KG1 (cell line): Measurements from ENCODE around the gene CPB1.

Experiments
- DNase-seq: peaks from one replicate; lab custom pipeline; 2025; lab: John Stamatoyannopoulos, UW

The CPB1 gene

GRCh38 chr3:148882288-148882687, 54.7 kb downstream of the CPB1 start:
- no peak for DNase-seq

- no peak for DNase-seq
Observed at GRCh38 chr3:148883163-148883562, 55.6 kb downstream of the CPB1 start.

- no peak for DNase-seq
Observed at GRCh38 chr3:148884261-148884660, 56.6 kb downstream of the CPB1 start.

GRCh38 chr3:148889828-148890227, 62.2 kb downstream of the CPB1 start:
- no peak for DNase-seq

- DNase-seq = no peak
Observed at GRCh38 chr3:148896062-148896461, 68.5 kb downstream of the CPB1 start.

GRCh38 chr3:148901987-148902791, 74.6 kb downstream of the CPB1 start:
- DNase-seq = no peak

- no peak for DNase-seq
Observed at GRCh38 chr3:148903022-148903442, 75.4 kb downstream of the CPB1 start.

GRCh38 chr3:148903941-148904340, 76.3 kb downstream of the CPB1 start:
- no peak for DNase-seq

- DNase-seq = no peak
Observed at GRCh38 chr3:148906667-148907066, 79.1 kb downstream of the CPB1 start.
